GM19025 (cell line): ENCODE data around the gene WWOX.

Source experiments
- ATAC-seq: cut with Tn5 transposase; IDR thresholded peaks from one replicate; pipeline ENCODE4 v1.9.1; 2021; ENCODE audit warnings: mild to moderate bottlenecking, low read depth, moderate library complexity; ENCODE audit not compliant: unreplicated experiment

Gene WWOX

DNA sequence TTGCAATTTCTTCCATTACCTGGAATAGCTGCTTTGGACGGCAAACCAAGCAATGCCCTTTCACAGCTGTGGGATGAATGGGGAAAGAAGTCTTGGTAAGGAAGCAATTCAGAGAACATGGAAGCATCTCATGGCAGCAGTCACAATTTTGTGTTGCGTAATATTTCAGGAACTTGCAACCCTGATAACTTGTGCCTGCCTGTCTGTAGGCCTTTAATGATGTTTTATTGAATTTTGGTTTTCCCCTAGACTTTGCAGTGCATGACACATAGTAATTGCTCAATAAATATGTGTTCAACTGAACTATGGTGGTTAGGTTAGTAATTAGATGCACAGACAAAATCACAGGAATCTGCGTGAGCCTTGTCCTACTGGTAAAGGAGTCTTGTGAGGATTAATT lies 439.5 kb downstream of the WWOX start:
- no peak for ATAC-seq

- no peak for ATAC-seq
Observed at GRCh38 chr16:78542419-78542818, 443.0 kb downstream of the WWOX start.

GRCh38 chr16:78543023-78543422 lies 443.6 kb downstream of the WWOX start:
- no peak for ATAC-seq

- ATAC-seq: no peak
Observed at GRCh38 chr16:78549366-78549765, 449.9 kb downstream of the WWOX start.

DNA sequence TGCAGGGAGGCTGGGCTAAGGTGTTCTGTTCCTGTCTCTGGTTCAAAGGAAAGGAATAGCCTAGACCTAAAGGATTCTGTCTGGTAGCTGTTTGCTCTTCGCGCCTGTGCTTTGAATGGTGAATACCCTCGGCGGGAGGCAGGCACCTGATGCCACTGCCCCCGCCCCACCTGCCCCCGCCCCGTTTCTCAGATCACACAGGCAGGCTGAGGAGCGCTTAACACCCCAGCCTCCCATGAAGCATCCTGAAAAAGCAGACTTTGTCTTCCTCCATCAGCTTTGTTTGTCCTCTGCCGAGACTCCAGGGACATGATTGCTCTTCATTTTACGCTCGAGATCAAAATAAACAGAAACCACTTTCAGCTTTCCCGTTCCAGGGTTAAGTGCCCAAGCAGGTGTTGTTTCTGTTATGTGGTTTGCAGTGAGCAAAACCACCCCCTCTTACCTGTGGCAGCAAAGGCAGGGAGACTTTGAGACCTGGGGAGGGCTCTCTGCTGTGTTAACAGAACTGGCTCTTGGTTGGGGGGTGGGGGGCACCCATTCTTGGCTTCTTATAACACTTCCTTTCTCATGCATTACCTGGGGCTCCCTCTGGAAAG lies 452.1 kb downstream of the WWOX start:
- ATAC-seq: no peak

GRCh38 chr16:78552106-78552675 lies 452.7 kb downstream of the WWOX start:
- no peak for ATAC-seq

DNA sequence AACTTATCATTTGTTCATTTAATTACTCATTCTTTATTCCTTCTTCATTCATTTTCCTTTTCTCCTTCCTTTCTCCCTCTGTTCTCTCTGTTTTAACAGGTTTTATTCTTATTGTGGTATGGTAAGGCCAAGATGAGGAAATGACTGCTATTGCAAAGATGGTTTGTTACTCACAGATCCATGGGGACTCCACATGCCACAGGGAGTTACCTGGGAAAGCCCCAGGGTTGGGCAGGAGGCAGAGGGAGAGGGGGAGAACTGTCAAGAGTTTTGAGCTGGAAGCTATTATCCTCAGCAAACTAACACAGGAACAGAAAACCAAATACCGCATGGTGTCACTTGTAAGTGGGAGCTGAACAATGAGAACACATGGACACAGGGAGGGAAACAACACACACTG lies 453.3 kb downstream of the WWOX start:
- ATAC-seq: no peak

DNA sequence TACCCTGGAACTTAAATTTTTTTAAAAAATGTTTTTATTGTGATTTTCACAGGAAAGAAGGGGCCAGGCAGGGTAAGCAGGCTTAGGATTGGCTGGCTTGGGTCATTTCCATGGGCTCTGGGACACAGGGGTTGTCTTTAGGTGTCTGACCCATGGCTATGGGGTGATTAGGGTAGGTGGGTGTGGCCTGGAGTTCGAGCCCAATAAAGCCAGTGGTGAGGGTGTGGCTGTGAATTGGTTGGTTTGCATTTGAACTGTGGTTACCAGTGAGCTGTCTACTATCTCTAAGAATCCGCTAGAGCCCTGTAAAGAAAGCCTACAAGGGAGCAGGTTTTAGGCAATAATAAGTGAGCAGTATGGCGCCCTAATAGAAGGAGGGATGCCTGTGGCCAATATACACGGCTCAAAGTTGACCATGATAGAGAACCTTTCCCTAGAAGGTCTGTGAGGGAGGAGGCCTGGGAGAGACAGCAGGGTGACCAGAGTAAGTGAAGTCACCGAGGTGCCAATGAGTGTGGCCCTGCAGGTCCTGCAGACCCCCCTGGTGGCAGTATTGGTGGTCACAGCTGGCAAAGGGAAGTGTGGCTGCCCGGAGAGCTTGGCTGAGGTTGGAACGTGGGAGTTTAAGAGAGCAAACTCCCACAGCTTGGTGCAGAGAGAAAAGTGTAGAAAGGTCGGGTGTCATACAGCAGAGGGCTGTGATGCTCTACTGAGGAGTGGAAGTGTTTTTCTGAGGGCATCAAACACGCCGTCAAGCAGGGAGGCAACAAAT lies 454.0 kb downstream of the WWOX start:
- no peak for ATAC-seq

GRCh38 chr16:78556421-78556820 lies 457.0 kb downstream of the WWOX start:
- ATAC-seq: no peak

DNA sequence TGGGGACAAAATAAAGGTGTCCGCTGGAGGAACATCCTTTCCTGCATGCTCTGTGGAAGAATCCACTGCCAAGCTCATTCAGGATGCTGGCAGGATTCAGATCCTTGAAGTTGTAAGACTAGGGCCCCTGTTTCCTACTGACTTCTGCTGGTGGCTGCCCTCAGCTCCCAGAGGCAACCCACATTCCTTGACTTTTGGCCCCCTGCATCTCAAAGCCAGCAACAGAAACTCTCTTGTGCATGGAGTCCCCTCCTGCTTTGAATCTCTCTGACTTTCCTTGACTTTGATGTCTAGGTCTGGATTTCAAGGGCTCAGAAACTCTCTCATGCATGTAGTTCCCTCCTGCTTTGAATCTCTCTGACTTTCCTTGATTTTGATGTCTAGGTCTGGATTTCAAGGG lies 461.5 kb downstream of the WWOX start:
- ATAC-seq: no peak

DNA sequence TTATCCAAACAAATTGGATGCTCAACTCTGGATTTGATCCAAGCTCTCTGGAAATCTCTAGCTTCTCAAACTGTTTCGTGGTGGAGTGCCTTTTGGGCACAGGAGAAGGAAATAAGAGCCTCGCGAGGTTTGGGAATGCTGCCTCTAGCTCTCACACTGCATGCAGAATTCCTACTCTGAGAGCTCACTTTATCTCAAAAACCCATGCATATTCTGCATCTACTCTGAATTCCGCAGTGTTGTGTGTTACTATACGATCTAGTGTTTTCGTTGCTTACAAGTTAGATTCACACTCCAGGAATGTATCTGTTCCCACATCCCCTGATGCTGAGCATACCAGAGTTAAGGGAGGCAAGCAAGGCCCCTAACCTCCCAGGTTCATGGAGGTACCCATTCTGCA lies 462.7 kb downstream of the WWOX start:
- ATAC-seq: no peak

GRCh38 chr16:78562650-78563049 lies 463.2 kb downstream of the WWOX start:
- ATAC-seq: no peak

DNA sequence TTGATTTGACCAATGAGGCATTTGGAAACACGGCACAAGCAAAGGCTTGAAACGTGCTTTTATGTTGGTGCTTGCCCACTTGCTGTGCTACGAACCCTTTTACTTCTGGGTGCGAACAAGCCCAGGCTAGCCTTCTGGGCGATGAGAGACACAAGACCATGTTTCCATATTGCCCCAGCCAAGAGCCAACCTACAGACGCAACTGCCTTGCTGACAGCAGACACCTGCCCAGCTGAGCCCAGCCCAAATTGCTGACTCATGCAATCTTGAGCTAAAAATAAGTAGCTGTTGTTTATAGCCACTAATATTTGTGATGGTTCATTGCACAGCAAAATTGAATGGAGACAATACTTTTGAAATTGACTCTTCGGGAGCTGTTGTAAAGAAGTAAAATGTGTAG lies 464.5 kb downstream of the WWOX start:
- no peak for ATAC-seq

DNA sequence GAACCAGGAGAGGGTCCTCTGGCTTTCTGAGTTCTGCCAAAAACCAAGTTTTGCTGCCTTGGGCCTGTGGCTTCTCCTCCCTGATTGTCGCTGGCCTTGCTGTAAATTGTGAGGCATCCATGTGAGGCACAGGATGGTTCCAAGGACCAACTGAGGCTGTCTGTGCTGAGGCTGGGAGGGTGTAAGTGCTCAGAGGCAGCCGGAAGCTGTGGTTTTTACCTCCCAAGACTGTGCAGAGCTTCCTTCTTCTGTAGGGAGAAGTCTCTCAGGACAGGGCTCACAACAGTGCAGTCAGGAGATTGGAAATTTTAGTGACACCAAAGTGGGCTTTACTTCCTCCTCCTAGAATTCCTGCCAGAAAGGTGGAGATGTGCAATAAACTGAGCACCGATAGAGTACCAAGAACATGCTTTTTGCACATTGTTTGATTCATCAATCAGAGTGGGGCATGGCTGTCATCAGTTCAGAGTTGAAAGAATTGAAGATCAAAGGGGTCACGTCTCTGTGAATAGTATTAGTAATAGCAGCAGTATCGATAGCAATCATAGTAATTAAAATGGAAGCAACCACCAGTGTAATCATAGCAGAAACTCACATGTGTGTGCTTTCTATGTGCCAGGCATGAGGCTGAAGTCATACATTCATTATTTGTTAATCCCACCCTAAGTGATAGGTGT lies 467.1 kb downstream of the WWOX start:
- ATAC-seq: no peak

GRCh38 chr16:78570399-78571141 lies 471.1 kb downstream of the WWOX start:
- no peak for ATAC-seq

GRCh38 chr16:78571434-78571833 lies 472.0 kb downstream of the WWOX start:
- no peak for ATAC-seq

DNA sequence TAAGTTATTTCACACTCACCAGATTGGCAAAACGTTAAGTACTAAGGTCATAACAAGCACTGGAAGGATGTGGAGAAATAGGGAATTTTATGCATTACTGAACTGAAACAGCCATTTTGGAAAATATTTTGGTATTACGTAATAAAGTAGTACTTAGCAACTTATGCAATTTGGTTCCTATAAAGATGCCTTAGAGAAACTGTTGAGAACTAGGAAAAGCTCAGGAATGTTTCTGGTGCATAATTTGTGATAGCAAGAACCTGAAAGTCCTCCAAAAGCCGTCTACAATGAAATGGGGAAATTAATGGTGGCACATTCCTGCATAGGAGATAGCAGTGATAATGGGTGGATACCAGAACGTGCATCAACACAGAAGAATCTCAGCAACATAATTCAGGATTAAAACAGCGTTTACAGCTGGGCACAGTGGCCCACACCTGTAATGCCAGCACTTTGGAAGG lies 472.5 kb downstream of the WWOX start:
- no peak for ATAC-seq

DNA sequence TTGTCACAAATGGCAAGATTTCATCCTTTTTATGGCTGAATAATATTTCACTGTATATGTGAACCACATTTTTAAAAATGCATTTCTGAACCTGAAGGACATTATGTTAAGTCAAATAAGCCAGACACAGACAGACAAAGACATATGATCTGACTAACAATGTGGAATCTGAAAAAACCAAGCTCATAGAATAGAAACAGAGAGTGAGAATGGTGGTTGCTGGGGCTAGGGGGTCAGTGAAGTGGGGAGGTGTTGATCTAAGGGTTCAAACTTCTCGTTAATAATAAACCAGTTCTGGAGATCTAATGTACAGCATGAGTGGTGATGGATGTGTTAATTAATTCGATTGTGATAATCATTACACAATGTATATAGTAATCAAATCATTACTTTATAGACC lies 475.1 kb downstream of the WWOX start:
- peak; percentile 72 for ATAC-seq

GRCh38 chr16:78576941-78577340 lies 477.5 kb downstream of the WWOX start:
- no peak for ATAC-seq

DNA sequence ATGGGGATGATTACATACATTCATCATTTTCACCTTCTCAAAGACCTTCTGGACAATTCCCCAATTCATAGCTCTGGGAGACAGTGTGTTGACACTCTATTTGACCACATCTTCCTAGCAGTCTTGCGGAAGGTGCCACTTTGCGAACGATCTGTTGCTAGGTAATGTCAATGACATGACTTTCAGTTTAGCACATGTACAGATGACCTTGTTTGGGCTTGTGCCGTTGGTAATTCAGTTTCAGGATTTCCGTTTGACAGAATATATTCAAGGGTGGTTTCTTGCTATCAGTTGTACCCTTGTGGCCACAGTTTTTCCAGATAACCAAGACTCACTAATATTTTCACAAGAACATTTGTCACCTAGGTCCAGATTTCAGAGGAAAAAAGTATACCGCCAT lies 478.2 kb downstream of the WWOX start:
- no peak for ATAC-seq

DNA sequence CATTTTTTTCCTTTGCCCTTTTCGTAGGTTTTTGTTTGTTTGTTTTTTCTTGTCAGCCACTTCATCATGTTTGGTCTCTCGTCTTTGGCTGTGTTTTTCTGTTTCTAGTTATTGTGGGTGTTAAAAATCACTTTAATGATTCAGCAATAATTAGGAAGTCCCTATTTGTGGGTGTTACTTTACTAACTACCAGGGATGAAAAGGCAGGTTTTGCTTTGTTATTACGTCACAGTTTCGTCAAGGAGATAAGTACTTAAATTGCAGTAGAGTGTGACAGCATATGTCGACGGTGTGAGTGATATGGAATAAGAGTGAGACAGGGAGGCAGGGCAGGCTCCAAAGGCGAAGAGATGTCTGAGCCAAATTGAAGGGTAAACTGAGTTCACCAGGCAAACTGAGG lies 479.6 kb downstream of the WWOX start:
- ATAC-seq: no peak
